ENCODE results near the gene PRKG1. TPM values are rescaled to one million over a fixed set of nuclear protein-coding genes. Genes with fewer than 3 reads are reported as not detected.

The PRKG1 gene
- total RNA-seq, 1 experiment from 2014 or later = 10.4 TPM

DNA sequence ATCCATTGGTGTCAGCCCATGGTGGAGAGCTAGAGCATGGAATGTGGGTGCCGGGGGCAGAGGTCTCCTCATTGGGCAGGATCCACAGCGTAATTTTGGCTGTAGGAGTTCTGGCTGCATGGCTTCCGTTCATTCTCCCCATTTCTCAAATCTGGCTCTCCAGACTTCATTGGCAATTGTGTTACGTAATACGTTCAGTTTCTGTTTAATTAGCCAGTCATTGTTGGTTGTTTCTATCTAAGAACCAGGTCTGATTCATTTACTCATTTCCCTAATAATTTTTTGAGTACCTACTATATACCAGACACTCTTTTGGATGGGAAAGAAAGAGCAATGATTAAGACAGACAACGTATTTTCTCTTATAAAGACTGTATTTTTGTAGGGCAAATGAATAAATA lies 325.6 kb downstream of the PRKG1 start:
- Histone ChIP-seq H3K27ac (ENCODE audit: insufficient read length, low read depth, low read length) (no peak overlapping the region), H2BK12ac (ENCODE audit: insufficient read length, low read depth, low read length) (no peak overlapping the region), H3K27me3 (ENCODE audit: insufficient read depth, low read length) (no peaks in the 10 kb centered on the region), H2AK5ac (ENCODE audit: insufficient read length, low read length) (no peak overlapping the region), H4K20me1 (ENCODE audit: control insufficient read depth, insufficient read depth, insufficient read length) (no peaks in the 10 kb centered on the region), H3K4me2 (ENCODE audit: insufficient read depth, insufficient read length, low read length) (no peak overlapping the region), H3K79me2 (ENCODE audit: insufficient read depth, low read length) (no peaks in the 10 kb centered on the region), H3K9me3 (ENCODE audit: control insufficient read depth, low read depth, low read length) (no peaks in the 10 kb centered on the region), H3K23me2 (ENCODE audit: insufficient read length, low read depth, low read length, poor library complexity, severe bottlenecking) (no peaks in the 10 kb centered on the region), H2BK20ac (ENCODE audit: low read depth, low read length, poor library complexity, severe bottlenecking) (no peak overlapping the region), H3K23ac (ENCODE audit: insufficient read length, low read depth, low read length) (no peak overlapping the region), H4K5ac (ENCODE audit: insufficient read length, low read depth, low read length) (no peak overlapping the region), H3K4me1 (ENCODE audit: insufficient read depth, low read length) (no peaks in the 10 kb centered on the region; the same call in 1 of the 2 replicates), H2BK15ac (ENCODE audit: low read depth, low read length) (no peak overlapping the region), H4K91ac (ENCODE audit: insufficient read length, low read depth, low read length) (no peak overlapping the region), H3K56ac (ENCODE audit: insufficient read length, low read depth, low read length) (no peak overlapping the region), H3K79me1 (ENCODE audit: insufficient read depth, low read depth, low read length, poor library complexity, severe bottlenecking) (no peaks in the 10 kb centered on the region), H4K8ac (replicated peaks; ENCODE audit: insufficient read length, low read depth, low read length) (no peak overlapping the region), H3K4ac (ENCODE audit: low read depth, low read length) (no peak overlapping the region), H3T11ph (ENCODE audit: low read length) (no peak overlapping the region), H2BK120ac (ENCODE audit: low read depth, low read length, poor library complexity, severe bottlenecking) (no peak overlapping the region), H2AFZ (ENCODE audit: low read length) (no peak overlapping the region), H3K18ac (ENCODE audit: insufficient read length, low read depth, low read length) (no peak overlapping the region), H3K9ac (ENCODE audit: extremely low read depth, insufficient read length, low read length) (no peak overlapping the region), H2BK5ac (ENCODE audit: insufficient read length, low read length) (no peak overlapping the region), H3K14ac (ENCODE audit: insufficient read depth, low read length) (no peak overlapping the region)
- Mint-ChIP-seq H3K9me3 (no peaks in the 10 kb centered on the region), H3K27ac (no peak overlapping the region), H3K36me3 (ENCODE audit: insufficient read depth in 1 of 3, low read depth in 3 of 3) (no peaks in the 10 kb centered on the region), H3K27me3 (ENCODE audit: low read depth) (no peaks in the 10 kb centered on the region), H3K4me1 (peaks cover 0 to 3% of the 10 kb centered on the region in 2 experiments; a peak in 1 of 4 replicates), H3K4me3 (no peak overlapping the region)
- TF ChIP-seq, protein P1, sequence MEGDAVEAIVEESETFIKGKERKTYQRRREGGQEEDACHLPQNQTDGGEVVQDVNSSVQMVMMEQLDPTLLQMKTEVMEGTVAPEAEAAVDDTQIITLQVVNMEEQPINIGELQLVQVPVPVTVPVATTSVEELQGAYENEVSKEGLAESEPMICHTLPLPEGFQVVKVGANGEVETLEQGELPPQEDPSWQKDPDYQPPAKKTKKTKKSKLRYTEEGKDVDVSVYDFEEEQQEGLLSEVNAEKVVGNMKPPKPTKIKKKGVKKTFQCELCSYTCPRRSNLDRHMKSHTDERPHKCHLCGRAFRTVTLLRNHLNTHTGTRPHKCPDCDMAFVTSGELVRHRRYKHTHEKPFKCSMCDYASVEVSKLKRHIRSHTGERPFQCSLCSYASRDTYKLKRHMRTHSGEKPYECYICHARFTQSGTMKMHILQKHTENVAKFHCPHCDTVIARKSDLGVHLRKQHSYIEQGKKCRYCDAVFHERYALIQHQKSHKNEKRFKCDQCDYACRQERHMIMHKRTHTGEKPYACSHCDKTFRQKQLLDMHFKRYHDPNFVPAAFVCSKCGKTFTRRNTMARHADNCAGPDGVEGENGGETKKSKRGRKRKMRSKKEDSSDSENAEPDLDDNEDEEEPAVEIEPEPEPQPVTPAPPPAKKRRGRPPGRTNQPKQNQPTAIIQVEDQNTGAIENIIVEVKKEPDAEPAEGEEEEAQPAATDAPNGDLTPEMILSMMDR (conservative IDR thresholded peaks at IDR 0.05) = no peak
- DNase-seq = no peak
- WGBS (ENCODE audit: extremely low coverage, insufficient read length, low lambda C conversion rate) = no CpG with 5 or more reads among the region's 6 CpGs

Measured in H9 (cell line).